KOPT-K1 (cell line): ENCODE data around the gene QRFP.
"Not testable (repeated sequence)": the region's sequence is repeated elsewhere in the genome, so short reads cannot be mapped to it uniquely, and the experiment has no call there.

Source experiments
- H3K27ac ChIP-seq: fragments of 200-600 bp; sonication (generic); 2 replicates; pipeline ENCODE4 v1.5.1; 2016; ENCODE audit warnings: antibody characterized with exemption, mild to moderate bottlenecking, low read depth, low read length; ENCODE audit not compliant: poor library complexity, severe bottlenecking
- H3K36me3 ChIP-seq: fragments of 200-600 bp; sonication (generic); 2 replicates; pipeline ENCODE4 v1.5.1; 2017; ENCODE audit warnings: antibody characterized with exemption, mild to moderate bottlenecking, low read length, moderate library complexity; ENCODE audit not compliant: insufficient read depth
- H3K9me3 ChIP-seq: fragments of 200-600 bp; sonication (generic); 2 replicates; pipeline ENCODE4 v1.5.1; 2017; ENCODE audit warnings: antibody characterized with exemption, low read length, mild to moderate bottlenecking; ENCODE audit not compliant: insufficient read depth, poor library complexity, severe bottlenecking

The QRFP gene

DNA sequence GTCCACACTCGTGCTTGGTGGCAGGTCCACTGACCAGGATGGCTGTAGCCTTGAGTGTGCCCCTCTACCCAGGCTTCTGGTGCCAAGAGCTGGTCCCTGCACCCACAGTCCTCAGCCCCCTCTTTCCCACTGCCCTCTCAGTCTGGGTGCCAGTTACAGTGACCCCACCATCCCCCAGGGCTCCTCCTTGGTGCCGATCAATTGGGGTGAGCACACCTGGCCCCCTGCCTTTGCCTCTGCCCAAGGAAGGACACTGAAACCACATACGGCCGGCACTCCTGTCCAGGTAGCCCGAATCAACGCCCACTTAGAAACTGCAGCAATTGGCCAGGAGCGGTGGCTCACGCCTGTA lies 18.5 kb upstream of the QRFP start:
- no peak overlapping the region for H3K27ac ChIP-seq
- H3K36me3 ChIP-seq: no peaks in the 10 kb centered on the region
- H3K9me3 ChIP-seq: no peaks in the 10 kb centered on the region

DNA sequence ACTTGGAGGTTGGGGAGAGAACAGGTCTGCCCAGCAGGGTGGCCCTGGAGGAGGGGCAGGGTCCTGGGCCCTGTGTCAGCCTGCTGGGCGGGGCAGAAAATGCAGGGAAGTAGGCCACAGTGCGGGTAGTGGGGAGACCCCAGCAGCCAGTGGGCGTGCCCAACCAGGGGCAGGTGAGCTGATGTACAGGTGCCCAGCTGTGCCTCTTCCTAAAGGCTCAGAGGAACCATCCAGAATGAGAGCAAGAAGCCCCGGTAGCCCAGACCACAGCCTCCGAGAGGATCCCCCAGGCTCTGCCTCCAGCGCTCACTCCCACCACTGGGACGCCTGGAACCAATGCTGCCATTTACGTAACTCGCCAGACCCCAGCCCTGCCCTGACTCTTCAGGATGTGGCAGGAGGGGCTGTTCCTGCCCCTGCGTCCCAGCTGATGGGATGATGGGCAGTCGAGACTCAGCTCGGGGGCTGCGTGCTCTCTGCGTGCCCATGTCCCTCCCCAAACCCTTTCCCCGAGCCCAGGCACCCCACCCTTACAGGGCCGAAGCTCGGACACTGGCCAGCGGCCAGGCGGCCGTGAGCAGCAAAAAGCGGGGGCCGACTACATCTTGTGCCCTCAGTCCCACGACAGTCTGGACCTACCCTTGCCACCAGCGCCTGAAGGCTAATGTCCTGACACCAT lies 17.9 kb upstream of the QRFP start:
- H3K27ac ChIP-seq: no peak overlapping the region
- H3K9me3 ChIP-seq: no peaks in the 10 kb centered on the region
- H3K36me3 ChIP-seq: no peaks in the 10 kb centered on the region

DNA sequence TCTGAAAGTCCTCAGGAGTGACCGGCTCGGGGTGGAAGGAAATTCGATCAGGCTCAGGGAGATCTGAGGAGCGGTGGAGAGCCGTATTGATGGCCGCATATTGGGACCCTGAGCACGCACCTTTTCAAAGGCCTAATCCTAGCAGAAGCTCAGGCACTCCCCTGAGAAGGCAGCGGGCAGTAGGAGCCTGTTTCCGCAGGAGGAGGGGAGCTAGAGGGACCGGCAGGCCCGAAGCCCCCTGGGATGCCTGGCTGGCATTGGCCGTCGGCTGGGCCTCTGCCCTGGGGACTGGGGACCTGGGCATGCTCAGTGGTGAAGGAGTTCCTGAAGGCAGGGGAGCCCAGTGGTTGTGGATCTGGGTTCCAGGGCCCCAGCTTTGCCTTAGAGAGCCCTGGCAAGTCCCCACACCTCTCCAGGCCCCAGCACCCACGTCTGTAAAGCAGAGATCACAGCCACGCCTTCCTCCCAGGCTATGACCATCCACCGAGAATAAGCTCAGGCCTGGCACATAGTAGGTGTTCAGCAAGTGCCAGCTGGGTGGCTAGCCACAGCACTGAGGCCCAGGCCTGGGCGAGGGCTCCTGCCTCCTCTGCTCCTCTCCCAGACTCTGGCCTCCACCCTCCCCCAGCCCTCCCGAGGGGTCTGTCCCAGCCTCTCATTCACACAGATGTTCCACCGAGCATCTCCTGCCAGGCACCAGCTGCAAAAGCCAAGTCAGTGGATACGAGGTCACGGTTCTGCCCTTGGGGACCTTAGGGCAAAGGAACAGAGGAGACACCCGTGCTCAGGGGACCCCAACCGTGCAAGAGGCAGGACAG lies 17.2 kb upstream of the QRFP start:
- Histone ChIP-seq H3K27ac (no peak overlapping the region), H3K9me3 (no peaks in the 10 kb centered on the region), H3K36me3 (no peaks in the 10 kb centered on the region)

DNA sequence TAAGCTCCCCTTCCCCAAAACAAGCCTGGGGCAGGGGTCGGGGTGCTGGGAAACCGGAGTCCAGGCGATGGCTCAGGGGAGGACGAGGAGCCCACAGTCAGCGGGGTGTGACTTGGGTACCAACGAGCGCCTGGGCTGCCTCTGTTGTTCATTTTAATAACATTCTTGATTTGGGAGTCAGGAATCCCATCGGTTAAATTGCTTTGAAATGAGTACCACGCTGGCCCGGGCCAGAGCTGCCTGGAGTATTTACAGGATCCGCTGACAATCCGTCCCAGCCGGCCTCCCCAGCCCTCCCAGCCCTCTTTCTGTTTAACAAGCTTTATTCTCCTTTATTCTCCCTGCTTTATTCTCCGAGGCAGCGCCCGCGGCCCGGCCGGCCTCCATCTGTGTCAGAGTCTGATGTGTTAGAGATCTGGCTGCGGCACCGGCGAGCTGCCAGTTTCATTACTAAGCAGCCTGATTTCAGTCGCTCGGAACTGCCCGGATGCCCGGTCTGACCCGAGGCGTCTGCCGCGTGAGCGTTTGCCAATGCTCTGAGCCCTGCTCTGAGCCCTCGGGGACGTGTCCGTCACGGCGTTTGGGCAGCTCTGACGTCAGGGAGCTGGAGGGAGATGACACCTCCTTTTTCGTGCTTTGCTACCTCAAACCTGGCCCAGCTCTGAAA lies 16.5 kb upstream of the QRFP start:
- Histone ChIP-seq H3K9me3 (no peaks in the 10 kb centered on the region), H3K36me3 (no peaks in the 10 kb centered on the region), H3K27ac (no peak overlapping the region)

DNA sequence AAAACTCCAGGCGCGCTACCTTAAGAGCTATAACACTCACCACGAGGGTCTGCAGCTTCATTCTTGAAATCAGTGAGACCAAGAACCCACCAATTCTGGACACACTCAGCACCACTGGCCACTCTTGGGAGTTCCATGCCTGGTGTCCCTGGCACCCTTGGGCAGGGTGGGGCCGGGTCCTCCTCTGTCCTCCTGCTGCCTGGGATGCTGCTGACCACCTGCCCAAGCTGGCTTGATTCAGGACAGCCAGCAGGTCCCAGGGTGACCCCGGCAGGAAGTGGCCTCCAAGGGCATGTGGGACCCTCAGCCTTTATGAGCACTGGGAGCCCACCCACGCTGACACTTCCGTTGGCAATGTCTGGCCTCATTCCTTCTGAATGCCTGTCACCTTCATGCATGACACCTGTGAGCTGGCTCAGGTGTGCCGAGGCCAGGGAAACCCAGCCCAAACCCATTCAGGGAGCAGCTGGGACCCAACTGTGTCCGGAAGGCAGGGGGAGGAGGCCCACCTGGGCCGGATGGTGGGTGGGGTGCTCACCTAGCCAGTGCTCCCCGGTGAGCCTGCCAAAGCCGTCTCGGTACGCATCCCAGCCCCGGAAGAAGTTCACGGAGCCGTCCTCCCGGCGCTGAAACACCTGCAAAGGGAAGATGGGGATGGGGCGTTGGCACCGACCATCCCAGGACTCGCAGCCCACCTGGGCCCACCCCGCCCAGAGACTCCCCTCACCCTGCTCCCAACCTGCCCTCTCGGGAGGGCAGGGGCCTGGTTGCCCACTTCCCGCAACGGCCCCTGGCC lies 14.8 kb upstream of the QRFP start:
- Histone ChIP-seq H3K27ac (no peak overlapping the region), H3K36me3 (no peaks in the 10 kb centered on the region), H3K9me3 (no peaks in the 10 kb centered on the region)

DNA sequence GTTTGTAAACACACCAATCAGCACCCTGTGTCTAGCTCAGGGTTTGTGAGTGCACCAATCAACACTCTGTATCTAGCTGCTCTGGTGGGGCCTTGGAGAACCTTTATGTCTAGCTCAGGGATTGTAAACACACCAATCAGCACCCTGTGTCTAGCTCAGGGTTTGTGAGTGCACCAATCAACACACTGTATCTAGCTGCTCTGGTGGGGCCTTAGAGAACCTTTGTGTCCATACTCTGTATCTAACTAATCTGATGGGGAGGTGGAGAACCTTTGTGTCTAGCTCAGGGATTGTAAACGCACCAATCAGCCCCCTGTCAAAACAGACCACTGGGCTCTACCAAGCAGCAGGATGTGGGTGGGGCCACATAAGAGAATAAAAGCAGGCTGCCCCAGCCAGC lies 14.1 kb upstream of the QRFP start:
- not testable (repeated sequence) for H3K9me3 ChIP-seq, H3K27ac ChIP-seq, H3K36me3 ChIP-seq

DNA sequence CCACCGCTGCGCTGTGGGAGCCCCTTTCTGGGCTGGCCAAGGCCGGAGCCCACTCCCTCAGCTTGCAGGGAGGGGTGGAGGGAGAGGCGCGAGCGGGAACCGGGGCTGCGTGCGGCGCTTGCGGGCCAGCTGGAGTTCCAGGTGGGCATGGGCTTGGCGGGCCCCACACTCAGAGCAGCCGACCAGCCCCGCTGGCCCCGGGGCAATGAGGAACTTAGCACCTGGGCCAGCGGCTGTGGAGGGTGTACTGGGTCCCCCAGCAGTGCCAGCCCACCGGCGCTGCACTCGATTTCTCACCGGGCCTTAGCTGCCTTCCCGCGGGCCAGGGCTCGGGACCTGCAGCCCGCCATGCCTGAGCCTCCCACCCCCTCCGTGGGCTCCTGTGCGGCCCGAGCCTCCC lies 13.4 kb upstream of the QRFP start:
- H3K27ac ChIP-seq, H3K9me3 ChIP-seq, H3K36me3 ChIP-seq: not testable (repeated sequence)

DNA sequence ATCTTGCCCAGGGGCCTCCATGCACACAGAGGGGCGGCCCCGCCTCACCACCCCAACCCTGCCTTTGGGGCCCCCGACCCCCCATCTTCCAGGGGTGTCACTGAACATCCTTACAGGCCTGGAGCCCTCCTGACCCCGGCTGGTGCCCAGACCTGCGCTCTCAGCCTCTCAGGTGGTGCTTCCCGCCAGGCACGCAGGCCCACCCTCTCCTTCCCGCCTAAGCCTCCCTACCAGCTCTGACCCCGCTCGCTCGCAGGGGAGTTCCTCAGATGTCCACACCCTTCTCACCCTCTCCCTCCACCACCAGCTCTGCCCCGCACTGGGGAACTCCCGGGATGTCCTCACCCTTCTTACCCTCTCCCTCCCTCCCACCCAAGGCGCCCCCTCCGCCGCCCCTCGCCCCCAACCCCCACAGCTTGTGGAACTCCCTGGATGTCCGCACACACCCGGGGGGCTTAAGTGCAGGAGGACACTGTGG lies 12.3 kb upstream of the QRFP start:
- no peak overlapping the region for H3K27ac ChIP-seq
- no peaks in the 10 kb centered on the region for H3K36me3 ChIP-seq
- H3K9me3 ChIP-seq: no peaks in the 10 kb centered on the region

DNA sequence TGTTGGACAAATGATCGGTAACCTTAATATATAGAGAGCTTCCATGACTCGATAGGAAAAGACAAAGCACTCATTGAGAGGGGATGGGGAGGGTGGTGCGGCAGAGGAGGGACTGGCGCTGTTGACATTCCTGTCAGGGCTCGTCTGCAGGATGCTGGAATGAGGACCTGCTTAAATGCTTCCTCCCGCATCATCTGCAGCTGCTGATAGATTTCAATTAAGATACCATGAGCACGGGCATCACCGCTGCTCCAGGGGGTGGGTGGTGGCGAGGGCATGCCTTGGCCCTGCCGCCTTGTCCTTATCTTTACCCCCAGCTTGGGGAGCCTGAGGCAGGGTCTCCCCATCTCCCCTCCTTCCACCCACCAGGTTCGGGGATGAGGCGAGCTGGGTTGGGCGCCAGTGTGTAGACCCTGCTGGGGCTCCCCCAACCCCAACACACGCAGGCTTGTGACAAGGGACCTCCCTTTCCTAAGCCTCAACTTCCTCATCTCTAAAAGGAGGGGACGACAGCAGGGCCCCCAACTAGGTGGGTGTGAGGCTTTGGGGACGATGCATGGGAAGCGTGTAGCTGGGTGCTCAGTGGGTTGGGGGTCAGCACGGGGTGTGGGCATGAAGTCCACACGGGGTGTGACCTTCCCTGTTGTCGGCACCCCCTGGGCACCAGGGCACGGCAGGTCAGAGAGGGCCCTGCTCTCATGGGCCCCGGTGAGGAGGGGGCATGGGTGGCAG lies 11.7 kb upstream of the QRFP start:
- Histone ChIP-seq H3K9me3 (no peaks in the 10 kb centered on the region), H3K36me3 (no peaks in the 10 kb centered on the region), H3K27ac (no peak overlapping the region)

DNA sequence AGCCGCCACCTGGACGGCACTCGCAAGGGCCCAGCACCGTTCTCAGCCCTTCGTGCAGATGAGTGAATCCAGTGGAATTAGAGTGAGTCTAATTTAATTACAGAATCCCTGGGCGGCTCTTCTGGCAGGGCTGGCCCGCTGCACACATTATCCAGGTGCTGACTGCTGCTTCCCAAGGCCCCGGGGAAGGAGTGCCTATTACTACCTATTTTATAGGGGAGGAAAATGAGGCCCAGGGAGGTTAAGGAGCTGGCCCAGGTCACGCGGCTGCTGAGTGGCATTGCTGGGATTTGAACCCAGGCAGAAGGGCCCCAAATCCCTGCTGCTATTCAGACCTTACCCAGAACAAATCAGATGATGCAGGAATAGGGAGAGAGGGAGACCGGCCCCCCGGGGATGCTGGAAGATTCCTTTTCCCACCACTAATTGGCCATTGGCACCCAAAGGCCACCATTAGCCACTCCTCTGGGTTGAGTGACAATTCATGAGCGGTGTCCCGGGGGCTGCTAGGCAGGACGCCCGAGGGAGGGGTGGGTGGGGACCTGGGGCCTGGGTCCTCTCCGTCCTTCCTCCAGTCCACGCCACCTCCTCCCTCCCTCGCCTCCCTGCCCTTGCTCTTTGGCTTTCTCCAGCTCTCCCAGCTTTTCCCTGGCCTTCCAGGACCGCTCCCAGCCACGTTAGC lies 10.3 kb upstream of the QRFP start:
- Histone ChIP-seq H3K9me3 (no peaks in the 10 kb centered on the region), H3K27ac (no peak overlapping the region), H3K36me3 (no peaks in the 10 kb centered on the region)

DNA sequence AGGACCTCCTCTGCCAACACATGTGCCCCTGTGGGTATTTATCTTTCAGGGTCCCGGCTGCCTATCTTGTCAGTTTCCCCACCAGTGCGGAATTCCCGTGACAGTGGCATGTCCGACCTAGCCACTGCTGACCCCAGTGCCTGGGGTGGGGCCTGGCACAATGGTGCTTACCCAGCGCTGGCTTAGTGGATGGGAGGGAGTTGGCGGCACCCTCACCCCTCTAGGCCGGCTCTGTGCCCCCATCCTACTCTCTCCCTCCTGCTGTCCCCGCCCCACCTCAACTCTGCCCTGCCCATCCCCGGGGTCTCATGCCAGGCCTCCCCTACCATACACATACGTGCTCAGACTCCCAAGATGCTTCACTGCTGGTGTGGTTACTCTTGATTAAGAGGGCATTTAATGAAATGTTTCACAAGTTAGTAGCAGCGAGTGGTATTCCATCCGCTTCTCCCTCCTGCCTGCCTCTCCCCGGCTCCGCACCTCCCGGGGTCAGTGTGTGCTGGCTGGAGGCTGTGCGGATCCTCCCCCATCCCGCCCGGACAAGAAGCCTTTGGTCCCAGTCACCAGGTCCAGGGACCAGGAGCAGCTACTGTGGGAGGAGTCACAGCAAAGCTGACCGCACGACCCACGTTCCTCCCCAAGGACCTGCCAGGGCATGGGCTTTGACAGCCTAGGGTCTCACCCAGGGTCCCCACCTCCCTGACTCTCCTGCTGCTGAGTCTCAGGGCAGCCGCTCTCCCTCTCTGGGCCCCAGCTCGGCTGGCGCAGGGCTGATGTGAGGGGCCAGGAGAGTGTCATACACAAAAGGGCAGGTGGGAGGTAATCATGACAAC lies 9.5 kb upstream of the QRFP start:
- no peaks in the 10 kb centered on the region for H3K9me3 ChIP-seq
- H3K36me3 ChIP-seq: no peaks in the 10 kb centered on the region
- H3K27ac ChIP-seq: no peak overlapping the region

DNA sequence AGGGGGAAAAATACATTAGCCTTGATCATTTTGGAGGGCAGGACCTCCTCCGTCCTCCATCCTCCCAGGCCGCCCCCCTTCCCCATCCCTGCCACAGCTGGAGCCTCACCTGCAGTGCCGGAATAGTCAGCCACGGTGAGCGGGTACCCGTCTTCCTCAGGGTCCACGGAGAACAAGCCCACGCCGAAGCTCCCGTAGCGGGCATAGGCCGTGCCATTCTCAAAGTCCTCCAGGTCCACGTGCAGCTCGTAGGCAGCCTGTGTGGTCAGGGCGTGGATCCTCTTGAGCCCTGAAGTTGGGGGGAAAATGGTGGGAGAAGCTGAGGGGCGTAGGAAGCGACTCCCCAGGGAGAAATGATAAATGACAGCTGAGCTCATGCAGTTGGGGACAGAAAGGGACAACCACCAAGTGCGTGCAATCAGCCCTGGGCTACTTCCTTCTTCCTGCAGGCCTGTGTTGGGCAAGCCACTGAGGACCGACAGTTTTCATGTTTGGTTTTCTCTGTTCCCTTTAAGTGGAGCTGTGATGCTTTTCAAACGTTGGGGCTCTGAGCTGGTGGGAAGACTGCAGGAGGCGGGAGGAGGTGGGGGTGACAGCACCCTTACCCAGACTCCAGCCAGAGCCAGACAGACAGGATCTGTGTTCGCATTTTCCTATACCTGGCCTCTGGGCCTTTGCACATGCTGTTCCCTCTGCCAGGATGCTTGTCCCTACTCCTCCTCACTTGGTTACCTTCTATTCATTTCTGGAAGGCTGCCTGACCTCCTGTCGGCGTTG lies 8.7 kb upstream of the QRFP start:
- Histone ChIP-seq H3K36me3 (no peaks in the 10 kb centered on the region), H3K27ac (no peak overlapping the region), H3K9me3 (no peaks in the 10 kb centered on the region)
